ENCODE results near the gene HOXD13.

HOXD13 gene

GRCh38 chr2:176114120-176114929, 21.8 kb downstream of the HOXD13 start:
- ChIA-PET POLR2A (interaction anchor here (1.7 kb wide), 1 partner anchor 10 kb away, joined by 6 read pairs; no protein-coding TSS in a partner anchor), CTCF (interaction anchor here (0.7 to 2.2 kb wide), 2 partner anchors 12 to 503 kb away, joined by 4 to 8 read pairs; no protein-coding TSS in a partner anchor)
- Histone ChIP-seq H3K27ac (ENCODE audit: extremely low read depth, low read depth, low read length) (no peak overlapping the region), H3K4me3 (ENCODE audit: low read depth, low read length) (no peak overlapping the region), H3K9me3 (ENCODE audit: control insufficient read depth, insufficient read depth, low read depth, low read length) (no peaks in the 10 kb centered on the region), H3K36me3 (ENCODE audit: control insufficient read depth in 2 of 2, insufficient read depth in 1 of 2, low read length in 2 of 2) (peaks cover 21 to 99% of the 10 kb centered on the region in 2 experiments; a peak in 2 of 3 replicates), H3K4me1 (ENCODE audit: control insufficient read depth, insufficient read depth, low read length) (0 out of 2 replicates have a peak, but pooled peaks cover 2% of the 10 kb centered on the region)
- TF ChIP-seq ZNF423 (tag by site-specific recombination; IDR thresholded peaks at IDR 0.05) (no peak), ZNF19 (tag by site-specific recombination; IDR thresholded peaks at IDR 0.05; ENCODE audit: low read depth) (no peak), ZNF621 (tag by site-specific recombination; IDR thresholded peaks at IDR 0.05) (no peak), ZNF433 (tag by site-specific recombination; IDR thresholded peaks at IDR 0.05; ENCODE audit: low read depth) (no peak), ZNF626 (tag by site-specific recombination; IDR thresholded peaks at IDR 0.05) (no peak), MEIS1 (CRISPR knock-in tag; IDR thresholded peaks at IDR 0.05; ENCODE audit: borderline replicate concordance) (no peak), ZSCAN18 (tag by site-specific recombination; IDR thresholded peaks at IDR 0.05) (no peak), BCL6B (tag by site-specific recombination; IDR thresholded peaks at IDR 0.05) (no peak), SP7 (tag by site-specific recombination; IDR thresholded peaks at IDR 0.05) (no peak), OSR2 (tag by site-specific recombination; IDR thresholded peaks at IDR 0.05) (no peak), ZSCAN30 (tag by site-specific recombination; IDR thresholded peaks at IDR 0.05) (no peak), ZNF302 (tag by site-specific recombination; IDR thresholded peaks at IDR 0.05; ENCODE audit: low read depth) (no peak), ZNF48 (tag by site-specific recombination; IDR thresholded peaks at IDR 0.05) (no peak)
- TF ChIP-seq, protein P1, sequence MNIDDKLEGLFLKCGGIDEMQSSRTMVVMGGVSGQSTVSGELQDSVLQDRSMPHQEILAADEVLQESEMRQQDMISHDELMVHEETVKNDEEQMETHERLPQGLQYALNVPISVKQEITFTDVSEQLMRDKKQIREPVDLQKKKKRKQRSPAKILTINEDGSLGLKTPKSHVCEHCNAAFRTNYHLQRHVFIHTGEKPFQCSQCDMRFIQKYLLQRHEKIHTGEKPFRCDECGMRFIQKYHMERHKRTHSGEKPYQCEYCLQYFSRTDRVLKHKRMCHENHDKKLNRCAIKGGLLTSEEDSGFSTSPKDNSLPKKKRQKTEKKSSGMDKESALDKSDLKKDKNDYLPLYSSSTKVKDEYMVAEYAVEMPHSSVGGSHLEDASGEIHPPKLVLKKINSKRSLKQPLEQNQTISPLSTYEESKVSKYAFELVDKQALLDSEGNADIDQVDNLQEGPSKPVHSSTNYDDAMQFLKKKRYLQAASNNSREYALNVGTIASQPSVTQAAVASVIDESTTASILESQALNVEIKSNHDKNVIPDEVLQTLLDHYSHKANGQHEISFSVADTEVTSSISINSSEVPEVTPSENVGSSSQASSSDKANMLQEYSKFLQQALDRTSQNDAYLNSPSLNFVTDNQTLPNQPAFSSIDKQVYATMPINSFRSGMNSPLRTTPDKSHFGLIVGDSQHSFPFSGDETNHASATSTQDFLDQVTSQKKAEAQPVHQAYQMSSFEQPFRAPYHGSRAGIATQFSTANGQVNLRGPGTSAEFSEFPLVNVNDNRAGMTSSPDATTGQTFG (tag by site-specific recombination; IDR thresholded peaks at IDR 0.05; ENCODE audit: borderline replicate concordance): no peak
- TF ChIP-seq, protein P2, sequence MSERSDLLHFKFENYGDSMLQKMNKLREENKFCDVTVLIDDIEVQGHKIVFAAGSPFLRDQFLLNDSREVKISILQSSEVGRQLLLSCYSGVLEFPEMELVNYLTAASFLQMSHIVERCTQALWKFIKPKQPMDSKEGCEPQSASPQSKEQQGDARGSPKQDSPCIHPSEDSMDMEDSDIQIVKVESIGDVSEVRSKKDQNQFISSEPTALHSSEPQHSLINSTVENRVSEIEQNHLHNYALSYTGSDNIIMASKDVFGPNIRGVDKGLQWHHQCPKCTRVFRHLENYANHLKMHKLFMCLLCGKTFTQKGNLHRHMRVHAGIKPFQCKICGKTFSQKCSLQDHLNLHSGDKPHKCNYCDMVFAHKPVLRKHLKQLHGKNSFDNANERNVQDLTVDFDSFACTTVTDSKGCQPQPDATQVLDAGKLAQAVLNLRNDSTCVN (tag by site-specific recombination; optimal IDR thresholded peaks at IDR 0.05): no peak

DNA sequence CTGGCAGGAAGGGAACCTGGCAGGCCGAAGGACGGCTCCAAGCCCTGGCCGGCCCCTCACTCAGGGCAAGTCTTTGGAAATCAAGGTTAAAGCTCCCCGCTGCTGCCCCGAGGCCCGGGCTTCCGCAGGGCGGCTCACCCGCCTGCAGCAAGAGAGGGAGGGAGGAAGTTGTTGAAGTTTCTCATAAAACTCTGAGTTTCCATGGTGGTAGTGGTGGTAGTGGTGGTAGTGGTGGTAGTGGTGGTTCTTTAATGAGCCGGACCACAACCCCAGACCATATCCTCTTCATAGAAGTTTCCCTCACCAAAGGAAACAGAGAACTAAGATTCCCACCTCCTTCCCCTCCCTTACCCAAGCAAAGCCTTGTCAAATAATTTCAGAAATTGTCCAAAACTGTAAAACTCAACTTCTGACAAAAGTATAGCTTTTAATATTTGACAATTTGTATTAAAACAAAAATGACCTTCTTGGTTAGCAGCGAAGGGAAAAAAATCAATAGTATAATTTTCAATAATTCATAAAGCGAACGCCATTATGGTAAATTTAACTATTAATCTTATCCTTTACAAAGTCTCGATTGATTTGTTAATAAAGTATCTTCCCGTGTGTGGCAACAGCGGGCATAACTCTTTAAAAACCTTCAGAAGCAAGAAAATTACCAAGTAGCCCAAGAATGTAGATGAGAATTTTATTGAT, 22.6 kb downstream of the HOXD13 start:
- Histone ChIP-seq H3K9me3 (ENCODE audit: control insufficient read depth, insufficient read depth, low read depth, low read length) (no peaks in the 10 kb centered on the region), H3K36me3 (ENCODE audit: control insufficient read depth in 2 of 2, insufficient read depth in 1 of 2, low read length in 2 of 2) (peaks cover 26 to 99% of the 10 kb centered on the region in 2 experiments; a peak in 2 of 3 replicates)
- CTCF ChIA-PET: interaction anchor here (0.7 to 0.9 kb wide), 2 partner anchors 12 to 551 kb away, joined by 3 to 4 read pairs; no protein-coding TSS in a partner anchor

More for the DNA sequence above, 22.6 kb downstream of the HOXD13 start:
- H3K4me3 ChIP-seq (ENCODE audit: low read depth, low read length): no peak overlapping the region
- POLR2A ChIA-PET: no interaction called here
- no peak overlapping the region for H3K27ac ChIP-seq (ENCODE audit: extremely low read depth, low read depth, low read length)
- TF ChIP-seq ZNF626 (tag by site-specific recombination; IDR thresholded peaks at IDR 0.05): no peak
- no peak for TF ChIP-seq ZNF792 (tag by site-specific recombination; IDR thresholded peaks at IDR 0.05)
- TF ChIP-seq BCL11A (tag by site-specific recombination; IDR thresholded peaks at IDR 0.05; ENCODE audit: low read depth): no peak
- TF ChIP-seq GLIS2 (tag by site-specific recombination; IDR thresholded peaks at IDR 0.05): no peak
- no peak for TF ChIP-seq ZNF48 (tag by site-specific recombination; IDR thresholded peaks at IDR 0.05)
- TF ChIP-seq SCRT2 (tag by site-specific recombination; IDR thresholded peaks at IDR 0.05): no peak
- no peak for TF ChIP-seq ZNF114 (tag by site-specific recombination; IDR thresholded peaks at IDR 0.05)
- TF ChIP-seq ZFP69B (tag by site-specific recombination; IDR thresholded peaks at IDR 0.05): no peak
- no peak for TF ChIP-seq ZNF394 (tag by site-specific recombination; IDR thresholded peaks at IDR 0.05; ENCODE audit: borderline replicate concordance)
- no peak for TF ChIP-seq SP7 (tag by site-specific recombination; IDR thresholded peaks at IDR 0.05)
- TF ChIP-seq ZBTB20 (tag by site-specific recombination; IDR thresholded peaks at IDR 0.05): no peak
- no peak for TF ChIP-seq PRDM1 (tag by site-specific recombination; IDR thresholded peaks at IDR 0.05)
- TF ChIP-seq ZNF658 (tag by site-specific recombination; IDR thresholded peaks at IDR 0.05): no peak
- no peak for TF ChIP-seq ZNF514 (tag by site-specific recombination; IDR thresholded peaks at IDR 0.05)
- no peaks in the 10 kb centered on the region for H3K4me1 ChIP-seq (ENCODE audit: control insufficient read depth, insufficient read depth, low read length)
